Activated CD8-positive, alpha-beta memory T cell treated with anti-CD3 and anti-CD28 coated beads, Interleukin-2, amount 50 U/mL, for 4 hours (primary cell): ENCODE data around the gene NAALADL2.
"Not testable (repeated sequence)": the region's sequence is repeated elsewhere in the genome, so short reads cannot be mapped to it uniquely, and the experiment has no call there.

ENCODE experiments used
- DNase-seq: peaks from one replicate; pipeline ENCODE4 v3.0.0-alpha.2; 2020

The NAALADL2 gene

GRCh38 chr3:175082631-175083030 is 223.5 kb downstream of the NAALADL2 start:
- DNase-seq, result no peak

- not testable (repeated sequence) for DNase-seq
These were observed 228.0 kb downstream of the NAALADL2 start for GRCh38 chr3:175087128-175087527.

GRCh38 chr3:175088766-175089380 is 229.7 kb downstream of the NAALADL2 start:
- DNase-seq, result no peak

- no peak for DNase-seq
These were observed 232.4 kb downstream of the NAALADL2 start for GRCh38 chr3:175091426-175092114.

- no peak for DNase-seq
These were observed 234.6 kb downstream of the NAALADL2 start for GRCh38 chr3:175093748-175094147.

GRCh38 chr3:175094344-175094743 is 235.2 kb downstream of the NAALADL2 start:
- DNase-seq, result no peak

- no peak for DNase-seq
These were observed 239.5 kb downstream of the NAALADL2 start for GRCh38 chr3:175098644-175099043.

- DNase-seq, result no peak
These were observed 243.0 kb downstream of the NAALADL2 start for GRCh38 chr3:175102161-175102560.

- no peak for DNase-seq
These were observed 244.2 kb downstream of the NAALADL2 start for GRCh38 chr3:175103298-175103697.

GRCh38 chr3:175105066-175105465 is 245.9 kb downstream of the NAALADL2 start:
- no peak for DNase-seq

- no peak for DNase-seq
These were observed 248.1 kb downstream of the NAALADL2 start for GRCh38 chr3:175107231-175107630.

GRCh38 chr3:175107995-175108394 is 248.9 kb downstream of the NAALADL2 start:
- DNase-seq, result no peak

GRCh38 chr3:175108613-175109151 is 249.5 kb downstream of the NAALADL2 start:
- no peak for DNase-seq

- no peak for DNase-seq
These were observed 251.9 kb downstream of the NAALADL2 start for GRCh38 chr3:175111036-175111435.

GRCh38 chr3:175118382-175118941 is 259.3 kb downstream of the NAALADL2 start:
- no peak for DNase-seq

- no peak for DNase-seq
These were observed 262.1 kb downstream of the NAALADL2 start for GRCh38 chr3:175121225-175121624.

- no peak for DNase-seq
These were observed 268.0 kb downstream of the NAALADL2 start for GRCh38 chr3:175127075-175127662.

- no peak for DNase-seq
These were observed 270.0 kb downstream of the NAALADL2 start for GRCh38 chr3:175129126-175129525.

- no peak for DNase-seq
These were observed 270.4 kb downstream of the NAALADL2 start for GRCh38 chr3:175129571-175129970.

- DNase-seq, result not testable (repeated sequence)
These were observed 272.7 kb downstream of the NAALADL2 start for GRCh38 chr3:175131866-175132265.

GRCh38 chr3:175132706-175133105 is 273.6 kb downstream of the NAALADL2 start:
- not testable (repeated sequence) for DNase-seq

- DNase-seq, result no peak
These were observed 285.2 kb downstream of the NAALADL2 start for GRCh38 chr3:175144368-175144767.

GRCh38 chr3:175146258-175146657 is 287.1 kb downstream of the NAALADL2 start:
- no peak for DNase-seq

GRCh38 chr3:175149675-175150074 is 290.5 kb downstream of the NAALADL2 start:
- no peak for DNase-seq
